ENCODE results near the gene PAPOLB. TPM values are rescaled to one million over a fixed set of nuclear protein-coding genes. Genes with fewer than 3 reads are reported as not detected.

PAPOLB gene
- total and polyA plus RNA-seq, 10 of the 15 experiments (the other 5 are each of a cell fraction or from before 2014, with no cell fraction given): 0.01 TPM; not detected in 9

DNA sequence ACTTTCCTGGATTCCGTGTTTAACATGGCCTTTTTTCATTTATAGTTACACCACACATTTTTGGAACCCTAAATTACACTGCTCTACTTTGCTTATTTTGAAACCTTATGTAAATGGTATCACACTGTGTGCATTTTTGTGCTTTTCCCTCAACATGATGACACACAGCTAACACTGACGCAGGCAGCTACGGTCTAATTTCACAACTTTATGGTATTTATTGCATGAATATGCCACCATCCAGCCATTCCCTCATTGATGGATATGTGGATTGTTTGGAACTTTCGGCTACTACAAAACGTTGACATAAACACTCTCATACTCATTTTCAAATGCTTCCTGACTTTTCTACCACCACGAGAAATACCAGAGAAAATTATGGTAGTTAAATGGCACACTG is 6.9 kb downstream of the PAPOLB start:
- no peak overlapping the region for H3K9ac ChIP-seq (ENCODE audit: control insufficient read depth, insufficient read depth, low read length)
- TF ChIP-seq HDGF (IDR thresholded peaks at IDR 0.05) (no peak), DPF2 (IDR thresholded peaks at IDR 0.05) (no peak), SUZ12 (IDR thresholded peaks at IDR 0.05; ENCODE audit: unreplicated experiment) (no peak), BHLHE40 (IDR thresholded peaks at IDR 0.05; ENCODE audit: borderline replicate concordance in 1 of 2, low read depth in 2 of 2, low read length in 1 of 2) (no peak), MXI1 (IDR thresholded peaks at IDR 0.05; ENCODE audit: low read depth, low read length) (no peak), RCOR1 (conservative IDR thresholded peaks at IDR 0.05; ENCODE audit: low read depth, low read length) (no peak), NFXL1 (IDR thresholded peaks at IDR 0.05; ENCODE audit: borderline replicate concordance) (no peak), ZZZ3 (IDR thresholded peaks at IDR 0.05; ENCODE audit: control insufficient read depth, insufficient read length, low read depth) (no peak), KLF5 (IDR thresholded peaks at IDR 0.05; ENCODE audit: partially characterized antibody) (no peak), RBBP5 (conservative IDR thresholded peaks at IDR 0.05) (no peak), CHD1 (IDR thresholded peaks at IDR 0.05; ENCODE audit: low read depth, low read length) (no peak), TBL1XR1 (IDR thresholded peaks at IDR 0.05; ENCODE audit: low read depth, low read length) (no peak), ZNF217 (IDR thresholded peaks at IDR 0.05) (no peak), ZNF24 (IDR thresholded peaks at IDR 0.05) (no peak), EED (IDR thresholded peaks at IDR 0.05; ENCODE audit: low read depth) (no peak), BACH1 (IDR thresholded peaks at IDR 0.05; ENCODE audit: borderline replicate concordance) (no peak)
- TF ChIP-seq, protein P1, sequence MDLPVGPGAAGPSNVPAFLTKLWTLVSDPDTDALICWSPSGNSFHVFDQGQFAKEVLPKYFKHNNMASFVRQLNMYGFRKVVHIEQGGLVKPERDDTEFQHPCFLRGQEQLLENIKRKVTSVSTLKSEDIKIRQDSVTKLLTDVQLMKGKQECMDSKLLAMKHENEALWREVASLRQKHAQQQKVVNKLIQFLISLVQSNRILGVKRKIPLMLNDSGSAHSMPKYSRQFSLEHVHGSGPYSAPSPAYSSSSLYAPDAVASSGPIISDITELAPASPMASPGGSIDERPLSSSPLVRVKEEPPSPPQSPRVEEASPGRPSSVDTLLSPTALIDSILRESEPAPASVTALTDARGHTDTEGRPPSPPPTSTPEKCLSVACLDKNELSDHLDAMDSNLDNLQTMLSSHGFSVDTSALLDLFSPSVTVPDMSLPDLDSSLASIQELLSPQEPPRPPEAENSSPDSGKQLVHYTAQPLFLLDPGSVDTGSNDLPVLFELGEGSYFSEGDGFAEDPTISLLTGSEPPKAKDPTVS (IDR thresholded peaks at IDR 0.05; ENCODE audit: low read depth, low read length): no peak
- TF ChIP-seq, protein P2, sequence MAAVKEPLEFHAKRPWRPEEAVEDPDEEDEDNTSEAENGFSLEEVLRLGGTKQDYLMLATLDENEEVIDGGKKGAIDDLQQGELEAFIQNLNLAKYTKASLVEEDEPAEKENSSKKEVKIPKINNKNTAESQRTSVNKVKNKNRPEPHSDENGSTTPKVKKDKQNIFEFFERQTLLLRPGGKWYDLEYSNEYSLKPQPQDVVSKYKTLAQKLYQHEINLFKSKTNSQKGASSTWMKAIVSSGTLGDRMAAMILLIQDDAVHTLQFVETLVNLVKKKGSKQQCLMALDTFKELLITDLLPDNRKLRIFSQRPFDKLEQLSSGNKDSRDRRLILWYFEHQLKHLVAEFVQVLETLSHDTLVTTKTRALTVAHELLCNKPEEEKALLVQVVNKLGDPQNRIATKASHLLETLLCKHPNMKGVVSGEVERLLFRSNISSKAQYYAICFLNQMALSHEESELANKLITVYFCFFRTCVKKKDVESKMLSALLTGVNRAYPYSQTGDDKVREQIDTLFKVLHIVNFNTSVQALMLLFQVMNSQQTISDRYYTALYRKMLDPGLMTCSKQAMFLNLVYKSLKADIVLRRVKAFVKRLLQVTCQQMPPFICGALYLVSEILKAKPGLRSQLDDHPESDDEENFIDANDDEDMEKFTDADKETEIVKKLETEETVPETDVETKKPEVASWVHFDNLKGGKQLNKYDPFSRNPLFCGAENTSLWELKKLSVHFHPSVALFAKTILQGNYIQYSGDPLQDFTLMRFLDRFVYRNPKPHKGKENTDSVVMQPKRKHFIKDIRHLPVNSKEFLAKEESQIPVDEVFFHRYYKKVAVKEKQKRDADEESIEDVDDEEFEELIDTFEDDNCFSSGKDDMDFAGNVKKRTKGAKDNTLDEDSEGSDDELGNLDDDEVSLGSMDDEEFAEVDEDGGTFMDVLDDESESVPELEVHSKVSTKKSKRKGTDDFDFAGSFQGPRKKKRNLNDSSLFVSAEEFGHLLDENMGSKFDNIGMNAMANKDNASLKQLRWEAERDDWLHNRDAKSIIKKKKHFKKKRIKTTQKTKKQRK (IDR thresholded peaks at IDR 0.05; ENCODE audit: low read depth, low read length): no peak
- no peak overlapping the region for H2AFZ ChIP-seq (ENCODE audit: control insufficient read depth, low read depth, low read length)
- DNase-seq (ENCODE audit: low read depth, low spot score): no peak
- no TSS peak for BruUV-seq (replicated peaks)
- in situ Hi-C loops (cut with MboI) (no loop called here), intact Hi-C loops (cut with micrococcal nuclease; ENCODE audit: unreplicated experiment) (no loop called here)
- H3K4me3 ChIP-seq: no peak overlapping the region
- H3K36me3 ChIP-seq (ENCODE audit: control insufficient read depth in 2 of 2, insufficient read depth in 2 of 2, low read length in 1 of 2): no peaks in the 10 kb centered on the region
- no peak for ATAC-seq
- POLR2A ChIA-PET: no interaction called here
- WGBS (ENCODE audit: insufficient coverage, insufficient replicate concordance, low lambda C conversion rate, missing lambda C conversion rate): 24% methylated on average over 6 of the region's 6 CpGs
- peaks cover 0 to 2% of the 10 kb centered on the region in 2 experiments; a peak in 2 of 4 replicates for H3K27me3 ChIP-seq (replicated peaks in 1 of 2; ENCODE audit: control insufficient read depth in 2 of 2, insufficient read depth in 2 of 2, low read length in 1 of 2)
- SMC1A ChIA-PET (ENCODE audit: uncharacterized antibody, unreplicated experiment): no interaction called here
- no peak for FAIRE-seq
- H4K20me1 ChIP-seq (ENCODE audit: control insufficient read depth, insufficient read depth): no peaks in the 10 kb centered on the region
- no peaks in the 10 kb centered on the region; the same call in 2 of the 3 replicates for H3K9me3 ChIP-seq (replicated peaks; ENCODE audit: control insufficient read depth, insufficient read depth, low read length)
- RAD21 ChIA-PET (ENCODE audit: unreplicated experiment): no interaction called here
- no peaks in the 10 kb centered on the region for H3K4me1 ChIP-seq (ENCODE audit: control insufficient read depth, insufficient read depth, low read length)
- H3K27ac ChIP-seq (ENCODE audit: control insufficient read depth, insufficient read depth): no peak overlapping the region
- no peaks in the 10 kb centered on the region for H3K79me2 ChIP-seq (ENCODE audit: control insufficient read depth, insufficient read depth, low read length)
- H3K4me2 ChIP-seq (ENCODE audit: control insufficient read depth, insufficient read depth): no peak overlapping the region
- CTCF ChIA-PET: no interaction called here

Data from GM12878 (cell line).